GM21619 (cell line): Measurements from ENCODE around the gene MUC13.

ENCODE experiments used
- ATAC-seq: cut with Tn5 transposase; IDR thresholded peaks from one replicate; pipeline ENCODE4 v1.9.1; 2021; ENCODE audit not compliant: unreplicated experiment

The MUC13 gene

GRCh38 chr3:124878561-124879336, 55.8 kb downstream of the MUC13 start:
- ATAC-seq, result peak; percentile 58

GRCh38 chr3:124877674-124878073, 56.9 kb downstream of the MUC13 start:
- no peak for ATAC-seq

GRCh38 chr3:124876401-124876878, 58.1 kb downstream of the MUC13 start:
- ATAC-seq, result no peak

GRCh38 chr3:124873226-124873625, 61.3 kb downstream of the MUC13 start:
- no peak for ATAC-seq

GRCh38 chr3:124867511-124867910, 67.0 kb downstream of the MUC13 start:
- ATAC-seq, result no peak

GRCh38 chr3:124862006-124862405, 72.5 kb downstream of the MUC13 start:
- ATAC-seq, result no peak

GRCh38 chr3:124861041-124861440, 73.5 kb downstream of the MUC13 start:
- no peak for ATAC-seq

GRCh38 chr3:124860599-124860998, 74.0 kb downstream of the MUC13 start:
- no peak for ATAC-seq

GRCh38 chr3:124859025-124859424, 75.5 kb downstream of the MUC13 start:
- no peak for ATAC-seq

GRCh38 chr3:124858275-124858674, 76.3 kb downstream of the MUC13 start:
- no peak for ATAC-seq

- ATAC-seq, result no peak
Measured at GRCh38 chr3:124856677-124857076, 77.9 kb downstream of the MUC13 start.
